ENCODE measurements around the gene DKC1.
"Not testable (repeated sequence)": the region's sequence is repeated elsewhere in the genome, so short reads cannot be mapped to it uniquely, and the experiment has no call there.

The DKC1 gene

DNA sequence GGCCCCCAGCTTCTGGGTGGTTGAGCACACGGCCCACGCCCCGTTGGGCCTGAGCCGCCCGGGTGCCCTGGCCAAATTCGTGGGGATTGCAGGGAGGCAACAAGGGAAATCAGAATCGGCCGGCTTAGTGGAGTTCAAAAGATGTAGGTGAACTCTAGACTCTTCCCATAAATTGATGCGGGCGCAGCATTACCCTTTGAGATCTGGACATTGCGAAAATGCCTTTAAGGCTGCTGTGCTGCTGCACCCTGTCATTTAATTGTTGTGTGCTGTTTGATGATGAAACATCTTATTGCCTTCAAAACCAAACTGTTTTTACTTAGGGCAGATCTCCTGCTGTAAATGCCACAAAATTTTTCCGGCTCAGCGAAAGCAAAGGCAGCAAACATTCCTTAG is 43.0 kb downstream of the DKC1 start:
- TF ChIP-seq, protein P1, sequence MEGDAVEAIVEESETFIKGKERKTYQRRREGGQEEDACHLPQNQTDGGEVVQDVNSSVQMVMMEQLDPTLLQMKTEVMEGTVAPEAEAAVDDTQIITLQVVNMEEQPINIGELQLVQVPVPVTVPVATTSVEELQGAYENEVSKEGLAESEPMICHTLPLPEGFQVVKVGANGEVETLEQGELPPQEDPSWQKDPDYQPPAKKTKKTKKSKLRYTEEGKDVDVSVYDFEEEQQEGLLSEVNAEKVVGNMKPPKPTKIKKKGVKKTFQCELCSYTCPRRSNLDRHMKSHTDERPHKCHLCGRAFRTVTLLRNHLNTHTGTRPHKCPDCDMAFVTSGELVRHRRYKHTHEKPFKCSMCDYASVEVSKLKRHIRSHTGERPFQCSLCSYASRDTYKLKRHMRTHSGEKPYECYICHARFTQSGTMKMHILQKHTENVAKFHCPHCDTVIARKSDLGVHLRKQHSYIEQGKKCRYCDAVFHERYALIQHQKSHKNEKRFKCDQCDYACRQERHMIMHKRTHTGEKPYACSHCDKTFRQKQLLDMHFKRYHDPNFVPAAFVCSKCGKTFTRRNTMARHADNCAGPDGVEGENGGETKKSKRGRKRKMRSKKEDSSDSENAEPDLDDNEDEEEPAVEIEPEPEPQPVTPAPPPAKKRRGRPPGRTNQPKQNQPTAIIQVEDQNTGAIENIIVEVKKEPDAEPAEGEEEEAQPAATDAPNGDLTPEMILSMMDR (IDR thresholded peaks at IDR 0.05; ENCODE audit: control insufficient read depth, extremely low read depth, insufficient read depth), result no peak
- DNase-seq (ENCODE audit: low read depth), result no peak

DNA sequence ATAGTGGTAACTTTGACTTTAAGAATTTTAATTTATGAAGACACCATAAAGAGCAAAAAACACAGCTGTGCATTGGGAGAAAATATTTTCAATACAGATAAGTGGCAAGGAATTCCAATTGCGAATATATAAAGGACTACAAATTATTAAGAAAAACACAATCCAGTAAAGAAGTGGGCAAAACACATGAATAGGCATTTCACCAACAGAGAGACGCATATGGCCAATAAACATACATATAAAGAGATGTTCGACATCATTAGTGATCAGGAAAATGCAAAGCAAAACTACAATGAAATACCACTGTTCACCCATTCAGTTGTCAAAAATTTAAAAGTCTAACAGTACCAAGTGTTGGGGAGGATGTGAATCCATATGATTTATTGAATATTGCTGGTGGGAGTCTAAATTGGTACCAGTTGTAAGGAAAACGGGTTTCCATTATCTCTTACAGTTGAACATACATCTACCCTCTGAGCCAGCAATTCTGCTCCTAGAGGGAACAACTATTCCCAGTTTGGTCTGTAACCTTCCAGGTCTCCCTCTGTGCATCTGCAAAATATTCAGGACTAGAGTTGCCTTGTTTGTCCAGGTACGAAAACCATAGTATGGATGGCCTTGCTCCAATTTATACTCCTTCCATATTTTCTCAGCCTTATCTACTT is 44.3 kb downstream of the DKC1 start:
- no peak for DNase-seq (ENCODE audit: low read depth)
- TF ChIP-seq, protein P1 (IDR thresholded peaks at IDR 0.05; ENCODE audit: control insufficient read depth, extremely low read depth, insufficient read depth), result no peak
- no peak overlapping the region for H3K4me3 ChIP-seq (ENCODE audit: low read depth, low read length)

More for the DNA sequence above, 43.0 kb downstream of the DKC1 start:
- no peak overlapping the region for H3K4me3 ChIP-seq (ENCODE audit: low read depth, low read length)

DNA sequence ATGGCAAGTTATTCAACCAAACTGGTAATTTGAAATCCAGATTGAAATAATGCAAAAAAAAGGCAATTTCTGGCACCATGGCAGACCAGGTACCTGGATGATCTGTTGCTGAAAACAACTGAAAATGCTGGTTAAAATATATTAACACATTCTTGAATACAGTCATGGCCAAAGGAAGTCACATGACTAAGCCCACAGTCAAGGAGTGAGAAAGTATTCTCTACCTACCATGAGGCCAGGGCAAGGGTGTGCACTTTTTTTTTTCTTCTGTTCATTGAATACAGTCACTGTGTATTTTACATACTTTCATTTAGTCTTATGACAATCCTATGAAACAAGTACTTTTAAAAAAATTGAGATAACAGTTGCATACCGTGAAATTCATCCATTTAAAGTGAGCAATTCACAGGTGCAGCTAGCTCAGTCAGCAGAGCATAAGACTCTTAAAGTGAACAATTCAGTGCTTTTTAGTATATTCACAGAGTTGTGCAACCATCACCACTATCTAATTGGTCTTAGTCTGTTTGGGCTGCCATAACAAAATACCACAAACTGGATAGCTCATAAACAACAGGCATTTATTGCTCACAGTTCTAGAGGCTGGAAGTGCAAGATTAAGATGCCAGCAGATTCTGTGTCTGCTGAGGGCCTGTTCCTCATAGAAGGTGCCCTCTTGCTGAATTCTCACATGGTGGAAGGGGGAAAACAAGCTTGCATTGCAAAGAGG is 47.4 kb downstream of the DKC1 start:
- H3K4me3 ChIP-seq (ENCODE audit: low read depth, low read length), result no peak overlapping the region
- no peak for DNase-seq (ENCODE audit: low read depth)
- TF ChIP-seq, protein P1 (IDR thresholded peaks at IDR 0.05; ENCODE audit: control insufficient read depth, extremely low read depth, insufficient read depth), result no peak

DNA sequence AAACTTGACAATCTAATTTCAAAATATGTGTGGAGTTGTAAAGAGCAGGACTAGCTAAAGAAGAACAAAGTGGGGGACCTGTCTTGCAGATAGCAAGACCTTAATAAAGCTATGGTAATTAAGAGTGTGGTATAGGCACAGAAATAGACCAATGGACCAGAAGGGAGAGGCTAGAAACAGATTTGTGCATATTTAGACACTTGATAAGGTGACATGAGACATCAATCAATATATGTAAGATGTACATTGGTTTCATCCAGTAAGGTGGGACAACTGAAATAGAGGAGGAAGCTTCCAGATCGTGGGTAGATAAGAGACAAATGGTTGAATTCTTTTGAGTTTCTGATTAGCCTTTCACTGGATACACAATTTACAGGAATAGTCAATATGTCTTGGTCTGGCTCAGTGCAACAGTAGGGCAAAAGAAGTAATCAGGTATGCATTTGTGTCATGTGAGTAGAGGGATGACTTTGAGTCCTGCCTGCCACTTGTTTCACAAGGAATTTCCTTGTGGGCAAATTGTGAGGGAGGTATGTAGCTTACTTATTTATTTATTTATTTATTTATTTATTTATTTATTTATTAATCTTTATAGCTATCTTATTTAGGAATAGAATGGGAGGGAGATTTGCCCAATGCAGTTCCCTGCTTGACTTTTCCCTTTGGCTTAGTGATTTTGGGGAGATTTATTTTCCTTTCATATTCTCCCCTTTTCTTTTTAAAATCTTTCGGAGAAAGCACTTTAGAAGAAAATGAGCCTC is 49.9 kb downstream of the DKC1 start:
- no peak for DNase-seq (ENCODE audit: low read depth)
- H3K4me3 ChIP-seq (ENCODE audit: low read depth, low read length), result no peak overlapping the region
- TF ChIP-seq, protein P1 (IDR thresholded peaks at IDR 0.05; ENCODE audit: control insufficient read depth, extremely low read depth, insufficient read depth), result no peak

DNA sequence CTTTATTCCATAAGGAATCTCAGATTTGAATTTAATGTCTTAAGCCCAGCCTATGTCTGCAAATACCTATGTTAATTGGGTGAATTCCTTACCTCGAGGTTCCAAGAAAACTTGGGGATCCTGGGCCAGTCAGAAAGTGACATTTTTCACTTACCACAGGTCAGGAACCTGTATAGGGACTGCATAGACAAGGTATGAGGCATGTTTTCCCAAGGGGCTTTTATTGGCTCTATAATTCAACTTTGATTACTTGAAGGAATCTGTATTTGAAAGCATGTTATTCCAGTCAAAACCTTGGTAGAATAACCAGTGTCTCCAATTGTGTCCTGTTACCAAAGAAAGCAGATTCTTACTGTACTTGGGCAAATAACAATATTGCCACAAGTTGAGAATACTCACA is 51.1 kb downstream of the DKC1 start:
- no peak overlapping the region for H3K4me3 ChIP-seq (ENCODE audit: low read depth, low read length)
- TF ChIP-seq, protein P1 (IDR thresholded peaks at IDR 0.05; ENCODE audit: control insufficient read depth, extremely low read depth, insufficient read depth), result no peak
- no peak for DNase-seq (ENCODE audit: low read depth)

DNA sequence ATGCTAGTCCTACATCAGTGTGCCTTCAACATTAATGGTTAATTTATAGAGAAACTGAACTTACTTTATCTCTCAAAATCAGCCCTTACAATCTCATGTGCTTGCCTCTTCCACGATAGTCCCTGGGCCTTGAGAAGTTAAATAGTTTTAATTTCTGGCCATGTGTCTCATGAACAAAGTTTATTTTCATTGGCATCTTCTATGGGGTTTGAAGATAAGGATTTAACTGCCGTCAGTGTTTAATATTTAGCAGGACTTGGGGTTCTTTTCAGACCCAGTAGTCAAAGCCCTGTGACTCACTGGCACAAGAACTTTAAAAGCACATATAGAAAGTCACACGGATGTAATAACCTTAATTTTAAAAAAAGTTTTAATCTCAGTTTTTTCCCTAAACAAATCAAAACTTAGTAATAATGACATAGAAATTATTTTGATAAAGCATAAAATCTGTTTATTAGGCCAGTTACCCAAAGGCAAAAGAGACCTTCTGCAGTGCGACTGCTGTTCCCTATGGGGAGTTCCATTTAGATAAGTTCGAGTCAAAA is 52.7 kb downstream of the DKC1 start:
- TF ChIP-seq, protein P1 (IDR thresholded peaks at IDR 0.05; ENCODE audit: control insufficient read depth, extremely low read depth, insufficient read depth), result no peak
- H3K4me3 ChIP-seq (ENCODE audit: low read depth, low read length), result no peak overlapping the region
- no peak for DNase-seq (ENCODE audit: low read depth)

DNA sequence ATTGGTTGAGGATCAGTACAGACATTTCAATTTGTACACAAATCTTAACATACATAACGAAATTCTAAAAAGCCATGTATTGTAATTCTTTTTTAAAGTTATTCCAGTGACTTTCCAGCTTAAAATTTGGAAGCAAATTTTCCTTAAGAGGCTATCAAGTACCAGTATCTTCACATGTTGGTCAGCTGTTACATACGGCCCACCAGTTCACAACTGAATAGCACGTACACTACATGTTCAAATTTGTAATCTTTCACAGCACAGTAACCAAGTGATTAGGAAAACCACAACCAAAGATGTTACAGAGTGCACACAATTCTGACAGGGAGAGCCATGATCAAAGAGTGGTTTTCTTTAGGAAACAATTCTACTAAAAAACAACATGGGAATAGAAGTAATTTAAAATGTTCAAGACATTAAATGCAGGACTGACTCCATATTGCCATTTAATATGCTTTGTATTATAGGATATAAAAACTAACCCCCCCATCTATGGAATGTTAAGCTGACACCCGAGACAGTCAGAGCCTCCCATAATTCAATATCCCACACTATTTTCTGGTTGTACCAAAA is 53.7 kb downstream of the DKC1 start:
- not testable (repeated sequence) for H3K4me3 ChIP-seq (ENCODE audit: low read depth, low read length); DNase-seq (ENCODE audit: low read depth)

DNA sequence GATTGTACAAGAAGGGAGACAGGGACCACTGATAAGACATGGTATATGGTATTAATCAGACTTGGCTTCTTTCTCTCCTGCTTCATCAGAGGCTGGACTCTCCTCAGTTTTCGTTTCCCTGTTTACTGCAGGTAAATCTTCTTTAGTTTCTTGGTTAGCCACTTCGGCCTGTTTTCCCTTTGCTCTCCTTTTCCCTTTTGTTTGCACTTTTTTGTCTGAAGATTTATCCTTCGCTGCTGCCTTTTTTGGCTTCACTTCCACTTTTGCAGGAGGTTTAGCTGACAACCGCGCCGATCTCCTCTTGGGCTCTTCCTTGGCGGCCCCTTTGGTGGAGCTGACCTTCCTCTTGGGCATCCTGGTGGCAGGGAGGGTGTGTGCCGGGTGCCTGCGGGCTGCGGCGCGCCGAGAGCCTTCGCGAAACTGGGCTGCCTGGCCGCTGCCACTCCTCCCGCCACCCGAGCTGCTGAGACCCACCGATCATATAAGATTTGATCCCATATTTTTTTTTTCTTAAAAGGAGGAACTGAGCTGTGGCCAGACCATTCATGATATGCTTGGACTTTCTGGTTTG is 54.5 kb downstream of the DKC1 start:
- not testable (repeated sequence) for DNase-seq (ENCODE audit: low read depth); H3K4me3 ChIP-seq (ENCODE audit: low read depth, low read length)
